NCI-H446 treated with DMSO at 0.1 percent for 48 hours (cell line): ENCODE results near the gene STAC2.

Experiments
- DNase-seq: peaks from one replicate; lab custom pipeline; 2025; lab: John Stamatoyannopoulos, UW

The STAC2 gene

GRCh38 chr17:39161962-39162361 lies 63.8 kb downstream of the STAC2 start:
- DNase-seq: no peak
